ENCODE measurements around the gene CCDC88C. TPM values are rescaled to one million over a fixed set of nuclear protein-coding genes. Genes with fewer than 3 reads are reported as not detected.

CCDC88C gene
- total and polyA plus RNA-seq, 12 donors = 2.2 to 8.4 (median 4.9) TPM

- Histone ChIP-seq H3K36me3 (no peaks in the 10 kb centered on the region), H3K27ac (peak overlapping the region in 1 of 10 donors; percentile 73), H3K9me3 (no peaks in the 10 kb centered on the region), H3K4me1 (peaks cover 0 to 77% (median 56%) of the 10 kb centered on the region in 9 donors), H3K4me3 (no peak overlapping the region), H3K27me3 (peaks cover 0 to 17% (median 0%) of the 10 kb centered on the region in 7 donors)
- 77 to 87% methylated on average over 11 of the region's 11 CpGs for WGBS, 2 donors
- DNase-seq = no peak
- ATAC-seq = peak in 1 of 8 donors; percentile 12
- intact Hi-C loops (cut with DNase I) = loop anchor here in 1 of 10 donors (5.0 kb wide), 1 partner anchor 38 kb away; the partner anchor contains the start of gene CCDC88C
- TF ChIP-seq CTCF (IDR thresholded peaks at IDR 0.05) = no peak
Observed at GRCh38 chr14:91378930-91379578, 38.6 kb downstream of the CCDC88C start.

- intact Hi-C loops (cut with DNase I) = loop anchor here in 1 of 10 donors (5.0 kb wide), 1 partner anchor 39 kb away; the partner anchor contains the start of gene CCDC88C
- TF ChIP-seq CTCF (IDR thresholded peaks at IDR 0.05) = no peak
- H3K27ac ChIP-seq = peak overlapping the region in 4 of 10 donors; percentile 15 to 73 (median 22)
- 64 to 68% methylated on average over 15 of the region's 15 CpGs for WGBS, 2 donors
- H3K4me3 ChIP-seq = no peak overlapping the region
- peak in 4 of 8 donors; percentile 27 to 38 (median 32) for ATAC-seq
- H3K4me1 ChIP-seq = peaks cover 0 to 88% (median 65%) of the 10 kb centered on the region in 9 donors
- peaks cover 0 to 17% (median 0%) of the 10 kb centered on the region in 7 donors for H3K27me3 ChIP-seq
- DNase-seq = no peak
- H3K36me3 ChIP-seq = no peaks in the 10 kb centered on the region
- no peaks in the 10 kb centered on the region for H3K9me3 ChIP-seq
Observed at GRCh38 chr14:91377700-91378652, 39.6 kb downstream of the CCDC88C start.

- H3K4me3 ChIP-seq = no peak overlapping the region
- DNase-seq (no peak), ATAC-seq (no peak)
- H3K27me3 ChIP-seq = peaks cover 0 to 22% (median 0%) of the 10 kb centered on the region in 7 donors
- H3K27ac ChIP-seq = peak overlapping the region in 1 of 10 donors; percentile 73
- WGBS, 2 donors = 69 to 77% methylated on average over 28 of the region's 28 CpGs
- H3K9me3 ChIP-seq = no peaks in the 10 kb centered on the region
- peaks cover 0 to 95% (median 75%) of the 10 kb centered on the region in 9 donors for H3K4me1 ChIP-seq
- H3K36me3 ChIP-seq = no peaks in the 10 kb centered on the region
- intact Hi-C loops (cut with DNase I) = loop anchor here in 1 of 10 donors (5.0 kb wide), 1 partner anchor 40 kb away; the partner anchor contains the start of gene CCDC88C
- no peak for TF ChIP-seq CTCF (IDR thresholded peaks at IDR 0.05)
Observed at GRCh38 chr14:91376547-91377477, 40.8 kb downstream of the CCDC88C start.

Data from heart right ventricle (tissue), 16 donors.